Measurements from ENCODE around the gene PARL. TPM values are rescaled to one million over a fixed set of nuclear protein-coding genes. Genes with fewer than 3 reads are reported as not detected.

The PARL gene
- total RNA-seq, 2 donors from 2014 or later, result 31.5 to 44.3 TPM

DNA sequence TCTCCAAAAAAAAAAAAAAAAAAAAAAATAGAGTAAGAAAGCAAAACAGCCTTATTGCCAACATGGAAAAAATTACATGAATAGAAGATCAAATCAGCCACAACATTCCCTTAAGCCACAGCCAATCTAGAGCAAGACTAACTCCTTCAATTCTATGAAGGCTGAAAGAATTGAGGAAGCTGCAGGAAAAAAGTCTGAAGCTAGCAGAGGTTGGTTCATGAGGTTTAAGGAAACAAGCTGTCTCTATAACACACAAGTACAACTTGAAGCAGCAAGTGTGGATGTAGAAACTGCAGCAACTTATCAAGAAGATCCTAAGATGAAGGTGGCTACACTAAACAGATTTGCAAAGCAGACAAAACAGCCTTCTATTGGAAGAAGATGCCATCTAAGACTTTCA is 9.3 kb downstream of the PARL start:
- H3K27ac ChIP-seq, result no peak overlapping the region
- no peak overlapping the region for H3K4me3 ChIP-seq
- no peak for TF ChIP-seq POLR2A (IDR thresholded peaks at IDR 0.05)
- TF ChIP-seq, protein P1, sequence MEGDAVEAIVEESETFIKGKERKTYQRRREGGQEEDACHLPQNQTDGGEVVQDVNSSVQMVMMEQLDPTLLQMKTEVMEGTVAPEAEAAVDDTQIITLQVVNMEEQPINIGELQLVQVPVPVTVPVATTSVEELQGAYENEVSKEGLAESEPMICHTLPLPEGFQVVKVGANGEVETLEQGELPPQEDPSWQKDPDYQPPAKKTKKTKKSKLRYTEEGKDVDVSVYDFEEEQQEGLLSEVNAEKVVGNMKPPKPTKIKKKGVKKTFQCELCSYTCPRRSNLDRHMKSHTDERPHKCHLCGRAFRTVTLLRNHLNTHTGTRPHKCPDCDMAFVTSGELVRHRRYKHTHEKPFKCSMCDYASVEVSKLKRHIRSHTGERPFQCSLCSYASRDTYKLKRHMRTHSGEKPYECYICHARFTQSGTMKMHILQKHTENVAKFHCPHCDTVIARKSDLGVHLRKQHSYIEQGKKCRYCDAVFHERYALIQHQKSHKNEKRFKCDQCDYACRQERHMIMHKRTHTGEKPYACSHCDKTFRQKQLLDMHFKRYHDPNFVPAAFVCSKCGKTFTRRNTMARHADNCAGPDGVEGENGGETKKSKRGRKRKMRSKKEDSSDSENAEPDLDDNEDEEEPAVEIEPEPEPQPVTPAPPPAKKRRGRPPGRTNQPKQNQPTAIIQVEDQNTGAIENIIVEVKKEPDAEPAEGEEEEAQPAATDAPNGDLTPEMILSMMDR (IDR thresholded peaks at IDR 0.05), result no peak
- no peak for TF ChIP-seq POLR2AphosphoS5 (IDR thresholded peaks at IDR 0.05)
- H3K9me3 ChIP-seq, result no peaks in the 10 kb centered on the region
- intact Hi-C loops (cut with DNase I), result no loop called here
- H3K27me3 ChIP-seq (replicated peaks; ENCODE audit: insufficient read depth), result no peaks in the 10 kb centered on the region
- no peaks in the 10 kb centered on the region for H3K36me3 ChIP-seq
- DNase-seq (ENCODE audit: low spot score), result no peak
- no peaks in the 10 kb centered on the region for H3K4me1 ChIP-seq (replicated peaks)

GRCh38 chr3:183873914-183874313 is 10.8 kb downstream of the PARL start:
- intact Hi-C loops (cut with DNase I), result no loop called here

DNA sequence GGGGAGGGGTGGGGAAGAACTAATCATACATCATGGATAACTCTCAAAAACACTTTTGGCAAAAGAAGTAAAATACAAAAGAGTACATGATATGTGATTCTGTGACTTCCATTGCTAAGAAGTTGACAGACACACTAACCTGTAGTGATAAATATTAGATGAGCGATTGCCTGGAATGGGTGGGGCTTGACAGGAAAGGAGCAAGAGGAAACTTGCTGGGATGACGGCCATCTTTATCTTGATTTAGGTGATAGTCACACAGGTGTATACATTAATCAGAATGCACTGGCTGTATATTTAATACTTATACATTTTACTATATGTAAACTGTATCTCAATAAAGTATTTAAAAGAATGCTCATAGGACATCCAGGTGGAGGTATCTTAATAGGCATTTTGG is 13.1 kb downstream of the PARL start:
- H3K27ac ChIP-seq, result no peak overlapping the region
- no peaks in the 10 kb centered on the region for H3K4me1 ChIP-seq (replicated peaks)
- 84% methylated on average over 2 of the region's 2 CpGs for WGBS
- H3K9me3 ChIP-seq, result no peaks in the 10 kb centered on the region
- intact Hi-C loops (cut with DNase I), result no loop called here
- no peaks in the 10 kb centered on the region for H3K27me3 ChIP-seq (replicated peaks; ENCODE audit: insufficient read depth)
- no peak overlapping the region for H3K4me3 ChIP-seq
- DNase-seq (ENCODE audit: low spot score), result no peak
- H3K36me3 ChIP-seq, result no peaks in the 10 kb centered on the region
- TF ChIP-seq POLR2A (IDR thresholded peaks at IDR 0.05) (no peak), POLR2AphosphoS5 (IDR thresholded peaks at IDR 0.05) (no peak)
- TF ChIP-seq, protein P1 (IDR thresholded peaks at IDR 0.05), result no peak

More at GRCh38 chr3:183873914-183874313, 10.8 kb downstream of the PARL start:
- Histone ChIP-seq H3K9me3 (no peaks in the 10 kb centered on the region), H3K27me3 (replicated peaks; ENCODE audit: insufficient read depth) (no peaks in the 10 kb centered on the region), H3K4me3 (no peak overlapping the region), H3K27ac (no peak overlapping the region), H3K36me3 (no peaks in the 10 kb centered on the region), H3K4me1 (replicated peaks) (no peaks in the 10 kb centered on the region)
- DNase-seq (ENCODE audit: low spot score), result no peak
- 88% methylated on average over 3 of the region's 3 CpGs for WGBS
- TF ChIP-seq POLR2A (IDR thresholded peaks at IDR 0.05) (no peak), POLR2AphosphoS5 (IDR thresholded peaks at IDR 0.05) (no peak)
- TF ChIP-seq, protein P1 (IDR thresholded peaks at IDR 0.05), result no peak

GRCh38 chr3:183870563-183870962 is 14.1 kb downstream of the PARL start:
- no peaks in the 10 kb centered on the region for H3K36me3 ChIP-seq
- H3K9me3 ChIP-seq, result no peaks in the 10 kb centered on the region
- WGBS, result 91% methylated on average over 3 of the region's 3 CpGs
- TF ChIP-seq, protein P1 (IDR thresholded peaks at IDR 0.05), result no peak
- no peak for DNase-seq (ENCODE audit: low spot score)
- no peak overlapping the region for H3K27ac ChIP-seq
- no peaks in the 10 kb centered on the region for H3K27me3 ChIP-seq (replicated peaks; ENCODE audit: insufficient read depth)
- H3K4me1 ChIP-seq (replicated peaks), result no peaks in the 10 kb centered on the region
- intact Hi-C loops (cut with DNase I), result no loop called here
- H3K4me3 ChIP-seq, result no peak overlapping the region

DNA sequence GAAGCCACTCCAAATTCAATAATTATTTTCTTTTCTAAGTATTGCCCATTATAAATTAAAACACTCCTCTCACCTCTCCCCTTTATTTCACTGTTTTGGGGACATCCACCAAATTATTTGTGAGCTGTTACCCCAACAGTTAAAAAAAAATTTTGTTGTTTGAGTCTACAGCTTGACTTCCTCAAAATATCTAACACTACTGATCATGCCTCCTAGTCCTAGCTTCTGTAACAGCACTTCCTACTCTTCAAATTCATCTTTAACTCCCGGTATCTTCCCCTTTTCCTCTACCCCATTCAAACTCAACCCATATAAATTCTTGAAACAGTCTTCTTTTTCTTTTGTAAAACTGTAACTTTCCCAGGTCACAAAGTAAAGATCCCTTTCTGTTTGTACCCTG is 15.9 kb downstream of the PARL start:
- Histone ChIP-seq H3K27ac (no peak overlapping the region), H3K36me3 (no peaks in the 10 kb centered on the region), H3K4me3 (no peak overlapping the region), H3K27me3 (replicated peaks; ENCODE audit: insufficient read depth) (no peaks in the 10 kb centered on the region), H3K9me3 (no peaks in the 10 kb centered on the region), H3K4me1 (replicated peaks) (no peaks in the 10 kb centered on the region)
- intact Hi-C loops (cut with DNase I), result no loop called here
- TF ChIP-seq, protein P1 (IDR thresholded peaks at IDR 0.05), result no peak
- no peak for TF ChIP-seq POLR2A (IDR thresholded peaks at IDR 0.05)
- TF ChIP-seq POLR2AphosphoS5 (IDR thresholded peaks at IDR 0.05), result no peak
- DNase-seq (ENCODE audit: low spot score), result no peak
- WGBS, result 91% methylated on average over 1 of the region's 1 CpG
